GM12875 (cell line): ENCODE results near the gene TAF3.

Source experiments
- H3K4me3 ChIP-seq: one replicate; pipeline ENCODE4 v1.5.1; 2011; ENCODE audit warnings: low read depth, low read length, control low read depth
- CTCF ChIP-seq: IDR thresholded peaks from 2 replicates; pipeline ENCODE4 v1.5.1; 2011; ENCODE audit warnings: low read depth, mild to moderate bottlenecking, control low read depth, inconsistent platforms, low read length, moderate library complexity, borderline replicate concordance; ENCODE audit not compliant: insufficient read depth

The TAF3 gene

GRCh38 chr10:7892146-7892545 is 73.8 kb downstream of the TAF3 start:
- no peak for TF ChIP-seq CTCF
- no peak overlapping the region for H3K4me3 ChIP-seq

- no peak overlapping the region for H3K4me3 ChIP-seq
- TF ChIP-seq CTCF: no peak
Measured at GRCh38 chr10:7895699-7896090, 77.4 kb downstream of the TAF3 start.

- no peak for TF ChIP-seq CTCF
- no peak overlapping the region for H3K4me3 ChIP-seq
Measured at GRCh38 chr10:7896297-7896696, 78.0 kb downstream of the TAF3 start.

GRCh38 chr10:7901256-7901655 is 83.0 kb downstream of the TAF3 start:
- H3K4me3 ChIP-seq: no peak overlapping the region
- no peak for TF ChIP-seq CTCF

DNA sequence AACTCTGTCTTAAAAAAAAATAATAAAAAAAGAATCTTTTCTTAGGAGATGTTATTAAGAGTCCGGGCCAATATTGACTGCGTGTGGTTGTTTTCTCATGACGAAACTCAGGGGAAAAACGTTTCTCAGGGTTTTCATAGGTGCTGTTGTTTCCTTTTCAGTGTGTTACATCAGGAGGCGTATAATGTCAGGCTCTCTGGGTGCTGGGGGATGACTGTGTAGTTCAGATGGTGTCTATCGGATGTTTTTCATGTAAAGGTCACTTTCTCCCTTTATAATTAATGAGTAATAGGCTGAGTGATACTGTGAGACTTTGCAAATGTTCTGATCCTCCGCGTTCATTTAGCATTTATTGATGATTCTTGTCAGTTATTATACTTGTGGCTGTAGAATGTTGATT is 84.1 kb downstream of the TAF3 start:
- no peak overlapping the region for H3K4me3 ChIP-seq

GRCh38 chr10:7903851-7904250 is 85.5 kb downstream of the TAF3 start:
- no peak for TF ChIP-seq CTCF
- no peak overlapping the region for H3K4me3 ChIP-seq

More for the DNA sequence above, 84.1 kb downstream of the TAF3 start:
- no peak for TF ChIP-seq CTCF

DNA sequence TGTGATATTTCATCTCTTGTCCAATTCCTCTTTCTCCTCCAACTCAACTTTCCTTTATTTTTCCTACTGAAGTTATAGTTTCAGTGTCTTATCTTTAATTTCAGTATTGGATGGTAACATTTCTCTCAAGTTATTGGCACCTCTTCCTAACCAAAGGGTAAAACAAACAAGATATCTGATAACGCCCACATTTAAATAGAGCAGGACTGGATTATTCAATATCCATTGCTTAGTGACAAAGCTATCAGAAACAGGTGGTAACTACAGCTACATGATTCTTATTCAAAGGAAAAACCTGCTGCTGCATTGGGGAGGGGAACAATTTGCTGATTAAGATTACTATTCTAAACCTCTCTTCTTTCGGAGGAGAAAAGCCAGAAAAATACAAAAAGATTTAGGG is 87.8 kb downstream of the TAF3 start:
- H3K4me3 ChIP-seq: no peak overlapping the region
- TF ChIP-seq CTCF: no peak
